Body of pancreas (tissue), 4 donors: ENCODE results near the gene ATRNL1. TPM values are rescaled to one million over a fixed set of nuclear protein-coding genes. Genes with fewer than 3 reads are reported as not detected.

Experiments
- ATAC-seq: fragments of 150-250 bp; one replicate; pipeline ENCODE4 v1.9.1; 2016
- DNase-seq, 4 donors: peaks; one replicate each; pipeline ENCODE4 v3.0.0-alpha.2; 2019
- H3K27ac ChIP-seq, 4 donors: fragments of 200-600 bp; sonication (generic); 1 replicate in 3 of 4; 2 replicates in 1 of 4; pipeline versions ENCODE4 v1.5.1 to v1.6.1; 2016 to 2019; ENCODE audit warnings: mild to moderate bottlenecking in 1 of 4, mixed read lengths in 1 of 4, moderate library complexity in 1 of 4
- H3K27me3 ChIP-seq, 2 donors: fragments of 200-600 bp; sonication (generic); one replicate each; pipeline ENCODE4 v1.6.0; 2016; ENCODE audit warnings: mild to moderate bottlenecking in 1 of 2
- H3K36me3 ChIP-seq, 2 donors: fragments of 200-600 bp; sonication (generic); replicated peaks in 1 of 2; 2 replicates each; pipeline ENCODE4 v1.5.1; 2016; ENCODE audit warnings: low read depth in 2 of 2; ENCODE audit not compliant: insufficient read depth in 1 of 2
- H3K4me1 ChIP-seq: fragments of 200-600 bp; sonication (generic); one replicate; pipeline ENCODE4 v1.6.0; 2016
- H3K4me3 ChIP-seq, 2 donors: fragments of 200-600 bp; sonication (generic); 1 replicate in 1 of 2; 2 replicates in 1 of 2; pipeline ENCODE4 v1.5.1; 2016 to 2019
- H3K9me3 ChIP-seq, 3 donors: fragments of 200-600 bp; sonication (generic); 1 replicate in 2 of 3; 2 replicates in 1 of 3; pipeline ENCODE4 v1.5.1; 2016
- POLR2A ChIP-seq, 3 donors: fragments of 450-650 bp; IDR thresholded peaks; one replicate each; pipeline ENCODE4 v1.6.1; 2016; ENCODE audit warnings: antibody characterized with exemption in 3 of 3, mild to moderate bottlenecking in 2 of 3
- WGBS, 2 donors: methylation state at CpG; one replicate each; pipeline ENCODE4 v1.1.5; 2017; 5-methylcytosine and 5-hydroxymethylcytosine counted together
- intact Hi-C: fragments of 100-400 bp; cut with DNase I; formaldehyde crosslinking; loops from one replicate; pipeline ENCODE4 v1.15.1; 2023
- total RNA-seq, 2 donors: library from RNA; depleted of rRNA; stranded (reverse); fragments of >200 nt; gene quantifications; one replicate each; pipeline ENCODE4 v1.1.0, GENCODE V29; 2016
- TF ChIP-seq, protein P1 (sequence below), 7 experiments: fragments of 450-650 bp in 4 of 7; fragments of 200-600 bp in 3 of 7; sonication (generic) in 3 of 7; IDR thresholded peaks; one replicate each; pipeline ENCODE4 v1.5.1; 2016 to 2019; ENCODE audit warnings: antibody characterized with exemption in 7 of 7

The ATRNL1 gene
- total RNA-seq, 2 donors from 2014 or later, result 3.0 to 6.5 TPM

GRCh38 chr10:115950320-115950719 lies 857.2 kb downstream of the ATRNL1 start:
- DNase-seq, result no peak
- ATAC-seq, result no peak
- no peak overlapping the region for H3K4me3 ChIP-seq
- H3K27me3 ChIP-seq, result no peaks in the 10 kb centered on the region
- 37 to 41% methylated on average over 3 of the region's 3 CpGs for WGBS, 2 donors
- H3K9me3 ChIP-seq, result no peaks in the 10 kb centered on the region
- peaks cover 13% of the 10 kb centered on the region for H3K4me1 ChIP-seq
- H3K27ac ChIP-seq, result no peak overlapping the region
- intact Hi-C loops, result no loop called here
- TF ChIP-seq POLR2A (IDR thresholded peaks at IDR 0.05), result no peak
- TF ChIP-seq, protein P1, sequence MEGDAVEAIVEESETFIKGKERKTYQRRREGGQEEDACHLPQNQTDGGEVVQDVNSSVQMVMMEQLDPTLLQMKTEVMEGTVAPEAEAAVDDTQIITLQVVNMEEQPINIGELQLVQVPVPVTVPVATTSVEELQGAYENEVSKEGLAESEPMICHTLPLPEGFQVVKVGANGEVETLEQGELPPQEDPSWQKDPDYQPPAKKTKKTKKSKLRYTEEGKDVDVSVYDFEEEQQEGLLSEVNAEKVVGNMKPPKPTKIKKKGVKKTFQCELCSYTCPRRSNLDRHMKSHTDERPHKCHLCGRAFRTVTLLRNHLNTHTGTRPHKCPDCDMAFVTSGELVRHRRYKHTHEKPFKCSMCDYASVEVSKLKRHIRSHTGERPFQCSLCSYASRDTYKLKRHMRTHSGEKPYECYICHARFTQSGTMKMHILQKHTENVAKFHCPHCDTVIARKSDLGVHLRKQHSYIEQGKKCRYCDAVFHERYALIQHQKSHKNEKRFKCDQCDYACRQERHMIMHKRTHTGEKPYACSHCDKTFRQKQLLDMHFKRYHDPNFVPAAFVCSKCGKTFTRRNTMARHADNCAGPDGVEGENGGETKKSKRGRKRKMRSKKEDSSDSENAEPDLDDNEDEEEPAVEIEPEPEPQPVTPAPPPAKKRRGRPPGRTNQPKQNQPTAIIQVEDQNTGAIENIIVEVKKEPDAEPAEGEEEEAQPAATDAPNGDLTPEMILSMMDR (IDR thresholded peaks at IDR 0.05), result no peak
- H3K36me3 ChIP-seq, result no peaks in the 10 kb centered on the region

DNA sequence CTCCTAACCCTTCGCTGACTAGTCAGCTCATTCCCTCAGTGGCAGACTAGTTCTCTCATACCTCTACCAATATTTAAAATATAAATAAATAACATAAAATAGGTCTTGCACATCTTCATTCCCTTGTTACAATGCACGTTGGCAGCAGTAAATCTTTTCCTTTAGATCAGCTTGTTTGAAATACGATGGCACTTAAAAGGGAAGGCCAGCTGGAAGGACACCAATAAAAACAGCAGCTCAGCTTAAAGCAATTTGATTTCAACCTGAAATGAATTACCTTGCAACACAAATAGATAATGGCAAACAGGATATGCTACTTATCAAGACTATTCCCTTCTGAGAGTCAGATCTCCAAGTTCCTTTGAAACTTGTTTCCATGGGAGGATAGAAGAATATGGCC lies 858.1 kb downstream of the ATRNL1 start:
- DNase-seq (no peak), ATAC-seq (no peak)
- no peak for TF ChIP-seq POLR2A (IDR thresholded peaks at IDR 0.05)
- TF ChIP-seq, protein P1 (IDR thresholded peaks at IDR 0.05), result no peak
- no peaks in the 10 kb centered on the region for H3K9me3 ChIP-seq
- 38 to 51% methylated on average over 3 of the region's 3 CpGs for WGBS, 2 donors
- H3K27ac ChIP-seq, result no peak overlapping the region
- no peaks in the 10 kb centered on the region for H3K36me3 ChIP-seq
- intact Hi-C loops, result no loop called here
- no peaks in the 10 kb centered on the region for H3K27me3 ChIP-seq
- H3K4me1 ChIP-seq, result peaks cover 13% of the 10 kb centered on the region
- H3K4me3 ChIP-seq, result no peak overlapping the region

DNA sequence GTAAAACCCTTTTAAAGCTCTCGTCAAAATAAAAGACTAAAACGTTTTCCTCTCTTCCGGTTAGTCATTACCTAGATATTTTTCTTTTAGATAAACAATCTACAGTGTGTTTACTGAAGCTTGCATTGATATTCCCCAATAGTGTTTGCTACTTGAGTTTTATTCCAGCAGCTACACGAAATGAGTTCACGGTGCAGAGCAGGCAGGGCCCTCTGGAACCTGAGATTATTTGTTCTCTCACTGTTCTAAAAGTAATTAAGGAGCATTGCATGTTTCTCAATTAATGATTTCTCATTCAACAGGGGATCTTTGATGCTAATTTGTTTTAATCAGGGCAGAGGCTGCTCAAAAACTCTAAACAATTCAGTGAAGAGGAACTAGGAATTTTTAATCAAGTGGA lies 860.1 kb downstream of the ATRNL1 start:
- 10 to 13% methylated on average over 5 of the region's 5 CpGs for WGBS, 2 donors
- intact Hi-C loops, result no loop called here
- Histone ChIP-seq H3K4me3 (no peak overlapping the region), H3K36me3 (no peaks in the 10 kb centered on the region), H3K4me1 (peaks cover 13% of the 10 kb centered on the region), H3K27me3 (no peaks in the 10 kb centered on the region), H3K27ac (no peak overlapping the region), H3K9me3 (no peaks in the 10 kb centered on the region)
- TF ChIP-seq POLR2A (IDR thresholded peaks at IDR 0.05), result no peak
- TF ChIP-seq, protein P1 (IDR thresholded peaks at IDR 0.05), result no peak
- ATAC-seq (no peak), DNase-seq (no peak)

DNA sequence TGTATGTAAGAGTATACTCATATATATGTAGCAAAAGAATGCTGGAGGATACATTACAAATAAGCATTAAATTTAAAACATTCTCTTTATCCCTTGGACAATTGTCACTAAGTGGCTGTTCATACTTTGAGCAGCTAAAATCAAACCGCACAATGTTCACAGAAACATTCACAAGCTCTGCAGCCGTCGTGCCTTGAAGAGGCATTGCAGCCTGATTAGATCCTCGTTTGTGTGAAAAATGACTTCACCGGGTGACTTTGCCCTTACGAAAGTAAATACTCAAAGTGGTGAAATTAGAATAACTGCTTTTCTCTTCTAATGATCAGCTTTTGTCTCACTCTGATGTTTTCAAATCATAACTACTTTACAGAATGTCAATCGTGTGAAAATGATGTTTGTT lies 860.8 kb downstream of the ATRNL1 start:
- Histone ChIP-seq H3K36me3 (no peaks in the 10 kb centered on the region), H3K27me3 (no peaks in the 10 kb centered on the region), H3K4me1 (peaks cover 13% of the 10 kb centered on the region), H3K4me3 (no peak overlapping the region), H3K9me3 (no peaks in the 10 kb centered on the region), H3K27ac (no peak overlapping the region)
- intact Hi-C loops, result no loop called here
- WGBS, 2 donors, result 67 to 78% methylated on average over 7 of the region's 7 CpGs
- no peak for TF ChIP-seq POLR2A (IDR thresholded peaks at IDR 0.05)
- TF ChIP-seq, protein P1 (IDR thresholded peaks at IDR 0.05), result no peak
- ATAC-seq (no peak), DNase-seq (no peak)

GRCh38 chr10:115956225-115957011 lies 863.3 kb downstream of the ATRNL1 start:
- no peak for DNase-seq
- whole genome bisulfite sequencing, 2 donors, result 89 to 90% methylated on average over 5 of the region's 5 CpGs
- no peak for ATAC-seq
- Histone ChIP-seq H3K9me3 (no peaks in the 10 kb centered on the region), H3K27me3 (no peaks in the 10 kb centered on the region), H3K36me3 (no peaks in the 10 kb centered on the region), H3K4me3 (no peak overlapping the region), H3K4me1 (peaks cover 5% of the 10 kb centered on the region), H3K27ac (no peak overlapping the region)
- TF ChIP-seq, protein P1 (IDR thresholded peaks at IDR 0.05), result no peak
- no peak for TF ChIP-seq POLR2A (IDR thresholded peaks at IDR 0.05)
- intact Hi-C loops, result no loop called here
